Skeletal muscle satellite cell (primary cell): ENCODE measurements around the gene WWOX.

ENCODE experiments used
- H3K27me3 ChIP-seq: 2 replicates; pipeline ENCODE4 v1.7.0; 2013; ENCODE audit warnings: low read length; ENCODE audit not compliant: control insufficient read depth, insufficient read depth
- H3K36me3 ChIP-seq: 2 replicates; pipeline ENCODE4 v1.7.0; 2013; ENCODE audit warnings: mild to moderate bottlenecking, control low read depth, low read length; ENCODE audit not compliant: insufficient read depth
- H3K4me1 ChIP-seq: 2 replicates; pipeline ENCODE4 v1.7.0; 2013; ENCODE audit warnings: low read length; ENCODE audit not compliant: control insufficient read depth, insufficient read depth
- H3K4me2 ChIP-seq: 2 replicates; pipeline ENCODE4 v1.7.0; 2013; ENCODE audit warnings: mild to moderate bottlenecking, low read length
- H3K4me3 ChIP-seq: 2 replicates; pipeline ENCODE4 v1.7.0; 2013; ENCODE audit warnings: low read length
- H3K9ac ChIP-seq: 2 replicates; pipeline ENCODE4 v1.7.0; 2013; ENCODE audit warnings: mild to moderate bottlenecking, low read depth, low read length, moderate library complexity
- H3K9me3 ChIP-seq: replicated peaks from 2 replicates; pipeline ENCODE4 v1.7.0; 2013; ENCODE audit warnings: mild to moderate bottlenecking, control low read depth, low read length

Gene WWOX

DNA sequence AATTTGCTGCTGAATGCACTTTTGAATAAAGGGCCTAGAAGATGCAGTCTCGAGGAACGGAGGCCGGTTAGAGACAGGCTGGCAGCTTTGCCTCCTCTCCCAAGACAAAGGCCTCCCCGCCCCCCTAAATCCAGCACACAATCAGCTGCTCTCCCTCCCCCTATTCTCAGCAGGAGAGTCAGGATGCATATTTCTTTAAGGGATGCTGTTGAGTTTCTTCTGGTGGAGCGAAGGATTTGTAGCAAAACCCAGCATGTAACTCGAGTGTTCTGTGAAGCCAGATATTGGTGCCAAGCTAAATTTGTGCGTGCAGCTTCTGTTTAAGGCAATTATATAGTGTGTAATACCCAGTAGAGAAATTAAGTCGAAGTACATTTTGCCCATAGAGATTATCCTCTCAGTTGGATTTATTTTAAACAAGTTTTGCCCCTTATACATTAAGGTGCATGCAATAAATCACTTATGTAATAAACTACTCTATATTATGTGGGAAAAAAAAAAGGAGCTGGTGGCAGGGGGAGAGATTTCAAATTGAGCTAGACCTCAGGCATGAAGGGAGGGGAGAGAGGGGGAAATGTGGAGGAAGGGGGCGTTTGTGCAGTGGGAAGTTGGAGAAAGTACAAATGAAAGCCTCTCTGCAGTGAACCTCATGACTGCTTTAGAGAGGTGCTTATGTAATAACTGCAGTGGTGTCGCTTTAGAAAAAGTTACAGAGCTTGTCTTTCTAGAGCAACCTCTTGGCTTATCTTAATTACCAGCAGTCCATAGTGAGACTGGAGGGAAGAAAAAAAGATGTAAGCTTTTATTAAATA is 901.9 kb downstream of the WWOX start:
- H3K36me3 ChIP-seq = no peaks in the 10 kb centered on the region
- no peaks in the 10 kb centered on the region for H3K27me3 ChIP-seq
- peaks cover 13% of the 10 kb centered on the region for H3K9me3 ChIP-seq
- H3K9ac ChIP-seq = no peak overlapping the region
- no peak overlapping the region for H3K4me2 ChIP-seq
- no peak overlapping the region for H3K4me3 ChIP-seq
- H3K4me1 ChIP-seq = no peaks in the 10 kb centered on the region

DNA sequence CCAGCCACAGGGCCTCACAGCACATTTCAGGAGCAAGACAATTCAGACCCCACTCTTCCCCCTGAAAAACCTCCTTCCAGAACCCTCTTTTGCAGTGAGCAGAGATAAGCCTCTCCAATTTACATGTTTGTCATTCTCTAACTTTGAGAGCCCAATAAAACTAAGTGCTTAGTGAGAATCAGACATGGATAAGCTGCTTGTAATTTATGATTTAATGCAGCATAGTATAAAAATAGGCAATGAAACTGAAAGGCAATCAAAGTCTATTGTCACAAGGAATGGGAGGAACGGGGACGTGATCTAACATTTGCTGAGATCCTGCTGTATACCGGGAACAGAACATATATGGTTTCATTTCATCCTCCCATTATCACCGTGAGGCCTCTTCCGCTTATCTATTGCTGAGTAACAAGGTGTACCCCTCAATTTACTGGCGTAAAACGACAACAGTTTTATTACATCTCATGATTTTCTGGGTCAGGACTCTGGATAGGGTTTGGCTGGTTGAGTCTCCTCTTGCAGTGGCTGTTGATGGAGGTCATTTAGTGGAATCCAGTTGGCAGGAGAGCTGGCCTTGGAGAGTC is 903.7 kb downstream of the WWOX start:
- Histone ChIP-seq H3K36me3 (no peaks in the 10 kb centered on the region), H3K27me3 (no peaks in the 10 kb centered on the region), H3K4me1 (no peaks in the 10 kb centered on the region), H3K9ac (no peak overlapping the region), H3K9me3 (peaks cover 19% of the 10 kb centered on the region), H3K4me3 (no peak overlapping the region), H3K4me2 (no peak overlapping the region)

DNA sequence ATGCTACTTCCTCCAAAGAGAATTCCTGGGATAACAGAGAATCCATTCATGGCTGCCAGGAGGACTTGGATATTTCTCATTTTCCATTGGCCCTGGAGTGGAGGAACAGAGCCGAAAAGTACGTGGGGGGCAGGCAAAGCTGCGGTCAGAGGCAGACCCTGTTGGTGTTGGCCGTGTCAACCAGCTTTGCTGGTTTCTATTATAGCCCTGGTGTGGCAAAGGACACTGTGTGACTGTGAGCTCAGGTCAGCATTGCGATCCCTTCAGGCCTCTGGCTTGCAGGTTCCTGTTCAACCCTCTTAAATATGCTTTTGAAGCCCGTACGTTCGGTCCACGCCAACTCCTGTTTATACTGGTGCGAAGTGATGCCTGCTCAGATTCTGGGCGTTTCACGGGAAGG is 904.9 kb downstream of the WWOX start:
- Histone ChIP-seq H3K4me2 (no peak overlapping the region), H3K4me3 (no peak overlapping the region), H3K27me3 (no peaks in the 10 kb centered on the region), H3K9ac (no peak overlapping the region), H3K9me3 (peaks cover 19% of the 10 kb centered on the region), H3K4me1 (no peaks in the 10 kb centered on the region), H3K36me3 (no peaks in the 10 kb centered on the region)

DNA sequence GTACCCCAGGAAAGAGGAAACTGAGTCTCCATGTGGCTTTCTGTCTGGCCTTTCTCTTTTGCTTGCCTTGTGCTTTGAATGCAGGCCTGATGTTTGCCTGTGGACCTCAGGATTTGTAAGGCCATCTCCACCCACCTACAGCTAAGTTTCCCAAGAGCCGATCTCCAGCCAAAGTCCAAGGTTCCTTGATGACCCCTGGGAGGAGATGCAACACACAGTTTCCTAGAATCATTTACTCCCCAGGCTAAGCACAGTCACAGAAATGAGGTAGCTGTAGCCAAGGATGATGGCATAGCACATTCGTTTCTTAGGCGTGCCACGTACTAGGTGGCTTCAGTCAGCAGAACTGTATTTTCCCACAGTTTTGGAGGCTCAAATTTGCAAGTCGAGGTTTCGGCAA is 905.6 kb downstream of the WWOX start:
- H3K9ac ChIP-seq = no peak overlapping the region
- no peak overlapping the region for H3K4me3 ChIP-seq
- no peaks in the 10 kb centered on the region for H3K36me3 ChIP-seq
- H3K27me3 ChIP-seq = no peaks in the 10 kb centered on the region
- no peaks in the 10 kb centered on the region for H3K4me1 ChIP-seq
- H3K4me2 ChIP-seq = no peak overlapping the region
- H3K9me3 ChIP-seq = peaks cover 19% of the 10 kb centered on the region

DNA sequence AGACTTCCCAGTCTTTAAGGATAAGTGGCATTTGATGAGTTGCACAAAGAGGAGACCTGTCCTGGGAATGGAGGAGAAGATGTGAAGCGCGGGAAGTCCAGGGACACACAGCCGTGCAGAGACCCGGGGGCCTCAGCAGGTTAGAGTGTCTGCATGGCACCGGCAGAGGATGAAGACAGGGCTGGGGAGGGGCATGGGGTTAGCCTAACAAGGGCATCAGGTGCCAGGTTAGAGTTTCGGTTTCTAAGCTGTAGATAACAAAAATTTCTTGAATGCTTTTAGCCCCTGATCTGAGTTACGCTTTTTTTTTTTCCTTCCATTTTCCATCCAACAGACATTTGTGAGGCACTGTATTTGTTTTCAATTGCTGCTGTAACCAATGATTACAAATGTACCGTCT is 906.8 kb downstream of the WWOX start:
- no peak overlapping the region for H3K9ac ChIP-seq
- no peaks in the 10 kb centered on the region for H3K4me1 ChIP-seq
- H3K4me3 ChIP-seq = no peak overlapping the region
- no peaks in the 10 kb centered on the region for H3K36me3 ChIP-seq
- H3K27me3 ChIP-seq = no peaks in the 10 kb centered on the region
- H3K4me2 ChIP-seq = no peak overlapping the region
- peaks cover 19% of the 10 kb centered on the region for H3K9me3 ChIP-seq

DNA sequence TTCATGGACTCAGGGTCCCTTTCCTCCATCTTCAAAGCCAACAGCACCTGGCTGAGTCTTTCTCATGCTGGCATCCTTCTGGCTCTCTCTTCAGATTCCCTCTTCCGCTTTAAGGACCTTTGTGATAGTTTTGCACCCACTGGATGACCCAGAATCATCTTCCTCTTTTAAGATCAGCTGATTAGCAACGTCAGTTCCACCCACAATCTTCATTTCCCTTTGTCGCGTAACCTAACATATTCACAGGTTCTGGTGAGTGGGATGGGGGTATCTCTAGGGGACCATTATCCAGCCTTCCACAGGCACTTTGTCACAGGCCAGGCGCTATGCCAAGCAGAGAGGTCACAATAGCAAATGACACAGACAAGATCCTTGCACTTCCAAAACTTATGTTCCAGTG is 907.3 kb downstream of the WWOX start:
- no peaks in the 10 kb centered on the region for H3K36me3 ChIP-seq

DNA sequence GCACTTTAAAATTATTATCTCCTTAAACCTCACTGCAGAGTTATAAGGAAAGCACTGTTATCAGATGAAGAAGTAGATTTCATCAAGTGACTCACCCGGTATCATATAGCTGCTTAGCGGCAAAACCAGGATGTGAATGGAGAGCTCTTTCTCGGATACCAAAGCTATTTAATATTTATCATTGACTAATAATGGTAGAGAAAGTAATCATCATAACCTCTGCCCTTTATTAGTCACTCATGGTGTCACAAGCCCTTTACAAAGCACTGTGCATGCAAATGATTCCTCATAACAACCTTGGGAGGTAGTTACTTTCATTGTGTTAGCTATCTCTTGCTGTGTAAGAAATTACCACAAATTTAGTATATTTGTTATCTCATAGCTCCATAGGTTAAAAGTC is 908.2 kb downstream of the WWOX start:
- Histone ChIP-seq H3K9ac (no peak overlapping the region), H3K4me2 (no peak overlapping the region), H3K4me1 (no peaks in the 10 kb centered on the region), H3K4me3 (no peak overlapping the region), H3K9me3 (peaks cover 19% of the 10 kb centered on the region), H3K36me3 (no peaks in the 10 kb centered on the region), H3K27me3 (no peaks in the 10 kb centered on the region)

More for the DNA sequence above, 907.3 kb downstream of the WWOX start:
- Histone ChIP-seq H3K9ac (no peak overlapping the region), H3K4me3 (no peak overlapping the region), H3K4me2 (no peak overlapping the region), H3K4me1 (no peaks in the 10 kb centered on the region), H3K27me3 (no peaks in the 10 kb centered on the region), H3K9me3 (peaks cover 19% of the 10 kb centered on the region)

DNA sequence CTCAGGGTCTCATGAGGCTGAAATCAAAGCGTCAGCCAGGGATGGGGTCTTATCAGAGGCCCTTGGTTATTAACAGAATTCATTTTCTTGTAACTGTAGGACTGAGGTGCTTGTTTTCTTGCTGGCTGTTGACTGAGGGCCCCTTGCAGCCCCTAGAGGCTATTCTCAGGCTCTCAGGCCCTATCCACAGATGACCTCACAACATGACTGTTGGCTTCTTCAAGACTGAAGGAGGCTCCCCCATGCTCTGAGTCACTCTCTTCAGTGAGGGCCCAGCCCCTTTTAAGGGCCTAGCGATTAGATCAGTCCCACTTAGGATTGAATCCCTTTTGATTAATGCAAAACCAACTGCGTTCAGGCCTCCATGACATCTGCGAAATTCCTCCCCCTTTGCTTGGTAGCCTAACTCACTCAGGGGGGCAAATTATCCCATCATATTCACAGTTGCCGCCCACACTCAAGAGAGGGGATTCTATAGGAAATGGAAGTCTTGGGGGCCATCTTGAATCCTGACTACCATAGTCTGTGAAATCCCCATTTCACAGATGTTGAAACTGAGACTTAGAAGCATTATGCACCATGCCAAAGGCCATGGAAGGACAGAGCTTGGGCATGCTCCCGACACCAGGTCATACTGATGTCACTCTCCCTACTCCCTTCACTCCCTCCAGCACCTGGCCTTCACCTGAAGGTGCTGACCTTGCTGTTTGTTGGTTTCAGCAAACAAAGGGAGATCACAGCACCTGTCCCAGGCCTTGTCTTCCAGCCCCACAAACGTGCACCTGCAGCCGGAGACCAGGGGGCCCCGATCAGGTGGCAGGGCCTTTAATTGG is 908.8 kb downstream of the WWOX start:
- no peak overlapping the region for H3K4me2 ChIP-seq
- H3K36me3 ChIP-seq = no peaks in the 10 kb centered on the region
- H3K9me3 ChIP-seq = peaks cover 19% of the 10 kb centered on the region
- no peak overlapping the region for H3K9ac ChIP-seq
- no peaks in the 10 kb centered on the region for H3K27me3 ChIP-seq
- no peak overlapping the region for H3K4me3 ChIP-seq
- no peaks in the 10 kb centered on the region for H3K4me1 ChIP-seq

DNA sequence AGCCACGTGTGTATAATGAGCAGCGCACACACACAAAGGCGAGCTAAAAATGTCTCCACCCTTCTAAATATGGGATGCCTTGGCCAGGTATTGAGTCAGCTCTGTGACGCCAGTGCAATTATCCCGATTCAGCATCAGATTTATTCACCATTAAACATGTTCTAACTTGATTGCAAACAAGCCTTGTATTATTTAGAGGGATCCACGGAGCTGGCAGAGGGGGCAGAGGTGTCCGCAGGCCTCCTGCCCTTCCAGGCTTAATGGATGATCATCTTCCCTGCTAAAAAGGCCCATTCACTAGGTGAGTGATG is 909.4 kb downstream of the WWOX start:
- Histone ChIP-seq H3K27me3 (no peaks in the 10 kb centered on the region), H3K9ac (no peak overlapping the region), H3K9me3 (peaks cover 13% of the 10 kb centered on the region), H3K4me2 (no peak overlapping the region), H3K4me1 (no peaks in the 10 kb centered on the region), H3K4me3 (no peak overlapping the region), H3K36me3 (no peaks in the 10 kb centered on the region)

DNA sequence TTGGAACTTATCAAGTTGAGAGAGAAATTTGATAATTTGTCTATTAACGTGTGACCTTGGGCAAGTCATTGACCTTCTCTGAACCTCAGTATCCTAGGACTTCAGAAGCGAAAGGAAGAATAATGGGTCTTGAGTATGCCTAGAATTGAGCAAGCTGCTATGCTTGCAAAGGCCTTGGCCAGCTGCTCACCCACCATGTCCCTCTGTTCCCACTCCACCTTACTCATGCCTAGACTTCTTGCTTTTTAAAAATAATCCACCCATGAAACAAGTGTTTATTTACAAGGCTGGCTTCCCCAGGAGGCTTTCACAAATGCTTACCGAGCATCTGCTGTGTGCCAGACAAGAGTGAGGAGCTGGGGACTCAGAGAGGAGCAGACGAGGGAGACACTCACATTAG is 910.4 kb downstream of the WWOX start:
- no peak overlapping the region for H3K4me2 ChIP-seq
- H3K4me3 ChIP-seq = no peak overlapping the region
- no peaks in the 10 kb centered on the region for H3K36me3 ChIP-seq
- H3K27me3 ChIP-seq = no peaks in the 10 kb centered on the region
- no peaks in the 10 kb centered on the region for H3K4me1 ChIP-seq
- H3K9me3 ChIP-seq = peaks cover 11% of the 10 kb centered on the region
- no peak overlapping the region for H3K9ac ChIP-seq

DNA sequence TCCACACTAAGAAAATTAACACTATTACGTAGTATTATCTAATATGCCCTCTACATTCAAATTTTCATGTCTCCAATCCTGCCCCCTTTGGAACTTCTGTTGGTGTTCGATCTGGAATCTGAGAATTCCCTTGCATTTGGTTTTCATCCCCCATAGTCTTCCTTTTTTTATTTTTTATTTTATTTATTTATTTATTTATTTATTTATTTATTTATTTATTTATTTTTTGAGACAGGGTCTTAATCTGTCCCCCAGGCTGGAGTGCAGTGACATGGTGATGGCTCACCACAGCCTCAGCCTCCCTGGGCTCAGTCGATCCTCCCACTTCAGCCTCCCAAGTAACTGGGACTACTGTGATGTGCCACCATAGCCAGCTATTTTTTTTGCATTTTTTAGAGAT is 911.8 kb downstream of the WWOX start:
- H3K4me2 ChIP-seq = no peak overlapping the region
- H3K9ac ChIP-seq = no peak overlapping the region
- peaks cover 6% of the 10 kb centered on the region for H3K9me3 ChIP-seq
- no peaks in the 10 kb centered on the region for H3K27me3 ChIP-seq
- no peaks in the 10 kb centered on the region for H3K4me1 ChIP-seq
- H3K4me3 ChIP-seq = no peak overlapping the region
- H3K36me3 ChIP-seq = no peaks in the 10 kb centered on the region
